Hepatocyte (in vitro differentiated cells): ENCODE results near the gene C22orf39. TPM values are rescaled to one million over a fixed set of nuclear protein-coding genes. Genes with fewer than 3 reads are reported as not detected.

Experiments used
- DNase-seq: peaks from one replicate; pipeline ENCODE4 v3.0.0-alpha.2; 2016; ENCODE audit warnings: low spot score
- H2AFZ ChIP-seq: fragments of 200-600 bp; sonication (generic); 2 replicates; pipeline ENCODE4 v1.6.0; 2016; ENCODE audit warnings: antibody characterized with exemption, mild to moderate bottlenecking
- H3K27ac ChIP-seq: fragments of 200-600 bp; sonication (generic); 2 replicates; pipeline ENCODE4 v1.5.1; 2016; ENCODE audit warnings: mild to moderate bottlenecking
- H3K27me3 ChIP-seq: fragments of 200-600 bp; sonication (generic); 2 replicates; pipeline ENCODE4 v1.6.1; 2016
- H3K36me3 ChIP-seq: fragments of 200-600 bp; sonication (generic); replicated peaks from 2 replicates; pipeline ENCODE4 v1.5.1; 2016; ENCODE audit warnings: low read depth; ENCODE audit not compliant: insufficient read depth
- H3K4me1 ChIP-seq: fragments of 200-600 bp; sonication (generic); 2 replicates; pipeline ENCODE4 v1.5.1; 2016; ENCODE audit warnings: mild to moderate bottlenecking, moderate library complexity; ENCODE audit not compliant: insufficient read depth
- H3K4me2 ChIP-seq: fragments of 200-600 bp; sonication (generic); 2 replicates; pipeline ENCODE4 v1.6.0; 2016
- H3K4me3 ChIP-seq: fragments of 200-600 bp; sonication (generic); 2 replicates; pipeline ENCODE4 v1.5.1; 2016; ENCODE audit warnings: mild to moderate bottlenecking
- H3K79me2 ChIP-seq: fragments of 200-600 bp; sonication (generic); 2 replicates; pipeline ENCODE4 v1.6.0; 2017; ENCODE audit warnings: mild to moderate bottlenecking
- H3K9me2 ChIP-seq: fragments of 200-600 bp; sonication (generic); replicated peaks from 2 replicates; pipeline ENCODE4 v1.6.0; 2017; ENCODE audit warnings: mild to moderate bottlenecking; ENCODE audit not compliant: insufficient read depth
- H3K9me3 ChIP-seq: fragments of 200-600 bp; sonication (generic); 2 replicates; pipeline ENCODE4 v1.5.1; 2016; ENCODE audit warnings: low read depth, mild to moderate bottlenecking
- H4K20me1 ChIP-seq: fragments of 200-600 bp; sonication (generic); 2 replicates; pipeline ENCODE4 v1.6.0; 2016; ENCODE audit warnings: mild to moderate bottlenecking; ENCODE audit not compliant: insufficient read depth, poor library complexity, severe bottlenecking
- EZH2 ChIP-seq: fragments of 200-600 bp; sonication (generic); IDR thresholded peaks from 2 replicates; pipeline ENCODE4 v1.6.1; 2016; ENCODE audit warnings: antibody characterized with exemption, mild to moderate bottlenecking, borderline replicate concordance
- EZH2phosphoT487 ChIP-seq: fragments of 200-600 bp; sonication (generic); IDR thresholded peaks from one replicate; pipeline ENCODE4 v1.6.1; 2018; ENCODE audit warnings: antibody characterized with exemption, mild to moderate bottlenecking, low read depth, moderate library complexity; ENCODE audit not compliant: unreplicated experiment, severe bottlenecking
- WGBS: methylation state at CpG from one replicate; pipeline ENCODE4 v1.1.6; 2016; ENCODE audit warnings: low lambda C conversion rate; ENCODE audit errors: missing lambda C conversion rate; 5-methylcytosine and 5-hydroxymethylcytosine counted together
- polyA plus RNA-seq: library from polyadenylated mRNA; unstranded; fragments of >200 nt; fragmentation: Nextera tagmentation; extraction: Ambion mirVana; gene quantifications from 2 replicates; pipeline ENCODE4 v1.2.1, GENCODE V29; 2016
- total RNA-seq: library from RNA; depleted of rRNA; stranded (reverse); fragments of >200 nt; gene quantifications from 2 replicates; pipeline ENCODE4 v1.2.3, GENCODE V29; 2014
- TF ChIP-seq, protein P1 (sequence below): fragments of 200-600 bp; sonication (generic); IDR thresholded peaks from 2 replicates; pipeline ENCODE4 v1.5.1; 2016; ENCODE audit warnings: antibody characterized with exemption, mild to moderate bottlenecking; ENCODE audit not compliant: poor library complexity

Gene C22orf39
- total and polyA plus RNA-seq, 2 experiments from 2014 or later: 29.5 to 32.4 TPM

DNA sequence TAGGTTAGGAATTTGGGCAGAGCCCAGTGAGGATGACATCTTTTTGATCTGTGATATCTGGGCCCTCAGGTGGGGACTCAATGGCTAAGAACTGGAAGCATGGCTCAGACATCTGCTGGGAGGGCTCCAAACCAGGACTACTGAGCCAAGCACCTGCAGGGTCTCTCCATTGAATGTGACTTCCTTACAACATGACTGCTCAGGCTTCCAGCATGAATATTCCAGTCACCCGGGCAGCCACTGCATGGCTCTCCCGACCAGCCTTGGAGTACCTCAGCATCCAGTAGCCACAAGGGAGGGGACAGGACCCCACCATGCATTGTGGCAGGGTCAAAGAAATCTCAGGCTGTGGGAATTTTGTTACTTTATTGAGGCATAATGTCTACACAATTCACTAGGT lies 40.8 kb upstream of the C22orf39 start:
- no peak overlapping the region for H3K4me3 ChIP-seq
- H3K27ac ChIP-seq: no peak overlapping the region
- no peak overlapping the region for H3K4me2 ChIP-seq
- no peaks in the 10 kb centered on the region for H3K9me2 ChIP-seq
- no peaks in the 10 kb centered on the region for H3K27me3 ChIP-seq
- TF ChIP-seq EZH2 (no peak), EZH2phosphoT487 (no peak)
- TF ChIP-seq, protein P1, sequence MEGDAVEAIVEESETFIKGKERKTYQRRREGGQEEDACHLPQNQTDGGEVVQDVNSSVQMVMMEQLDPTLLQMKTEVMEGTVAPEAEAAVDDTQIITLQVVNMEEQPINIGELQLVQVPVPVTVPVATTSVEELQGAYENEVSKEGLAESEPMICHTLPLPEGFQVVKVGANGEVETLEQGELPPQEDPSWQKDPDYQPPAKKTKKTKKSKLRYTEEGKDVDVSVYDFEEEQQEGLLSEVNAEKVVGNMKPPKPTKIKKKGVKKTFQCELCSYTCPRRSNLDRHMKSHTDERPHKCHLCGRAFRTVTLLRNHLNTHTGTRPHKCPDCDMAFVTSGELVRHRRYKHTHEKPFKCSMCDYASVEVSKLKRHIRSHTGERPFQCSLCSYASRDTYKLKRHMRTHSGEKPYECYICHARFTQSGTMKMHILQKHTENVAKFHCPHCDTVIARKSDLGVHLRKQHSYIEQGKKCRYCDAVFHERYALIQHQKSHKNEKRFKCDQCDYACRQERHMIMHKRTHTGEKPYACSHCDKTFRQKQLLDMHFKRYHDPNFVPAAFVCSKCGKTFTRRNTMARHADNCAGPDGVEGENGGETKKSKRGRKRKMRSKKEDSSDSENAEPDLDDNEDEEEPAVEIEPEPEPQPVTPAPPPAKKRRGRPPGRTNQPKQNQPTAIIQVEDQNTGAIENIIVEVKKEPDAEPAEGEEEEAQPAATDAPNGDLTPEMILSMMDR: no peak
- no peaks in the 10 kb centered on the region for H3K4me1 ChIP-seq
- H4K20me1 ChIP-seq: no peaks in the 10 kb centered on the region
- DNase-seq: no peak
- H3K79me2 ChIP-seq: no peaks in the 10 kb centered on the region
- no peak overlapping the region for H2AFZ ChIP-seq
- no peaks in the 10 kb centered on the region for H3K36me3 ChIP-seq
- WGBS: 95% methylated on average over 2 of the region's 2 CpGs
- H3K9me3 ChIP-seq: no peaks in the 10 kb centered on the region

DNA sequence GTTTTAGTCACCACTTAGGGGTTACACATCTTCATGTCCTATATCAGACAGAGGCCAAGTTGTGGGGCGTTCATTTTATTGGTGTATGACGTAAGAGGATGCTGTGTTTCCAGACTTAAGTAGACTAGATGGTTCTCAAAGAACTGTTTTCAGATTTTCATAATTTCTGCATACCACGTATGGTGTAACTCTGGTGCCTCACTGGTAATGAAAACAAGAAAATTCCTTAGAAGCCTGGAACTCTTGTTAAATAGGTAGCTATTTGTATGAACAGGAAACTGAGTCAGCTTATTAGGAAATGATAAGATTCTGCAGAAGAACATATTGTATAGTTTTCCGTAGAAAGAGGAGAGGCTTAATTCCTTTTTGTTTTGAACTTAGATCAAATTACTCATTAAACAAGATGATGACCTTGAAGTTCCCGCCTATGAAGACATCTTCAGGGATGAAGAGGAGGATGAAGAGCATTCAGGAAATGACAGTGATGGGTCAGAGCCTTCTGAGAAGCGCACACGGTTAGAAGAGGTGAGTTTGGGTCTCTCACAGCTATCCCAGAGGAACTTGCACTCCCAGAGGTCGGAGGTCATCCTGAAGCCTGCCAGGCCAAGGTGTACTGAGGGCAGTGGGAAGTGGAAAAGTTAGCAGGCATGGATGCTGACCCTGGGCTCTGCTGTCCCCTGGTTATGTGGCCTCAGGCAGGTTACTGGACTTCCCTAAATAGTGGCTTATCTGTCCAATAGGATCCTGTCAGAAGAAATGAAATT lies 36.2 kb upstream of the C22orf39 start:
- TF ChIP-seq EZH2 (no peak), EZH2phosphoT487 (no peak)
- TF ChIP-seq, protein P1: no peak
- H3K36me3 ChIP-seq: no peaks in the 10 kb centered on the region
- H3K79me2 ChIP-seq: peaks cover 6% of the 10 kb centered on the region
- no peaks in the 10 kb centered on the region for H3K9me3 ChIP-seq
- no peaks in the 10 kb centered on the region for H3K9me2 ChIP-seq
- no peak overlapping the region for H3K27ac ChIP-seq
- no peak overlapping the region for H3K4me3 ChIP-seq
- H3K27me3 ChIP-seq: no peaks in the 10 kb centered on the region
- no peak overlapping the region for H3K4me2 ChIP-seq
- no peak overlapping the region for H2AFZ ChIP-seq
- H3K4me1 ChIP-seq: no peaks in the 10 kb centered on the region
- WGBS: 91% methylated on average over 8 of the region's 8 CpGs
- H4K20me1 ChIP-seq: no peaks in the 10 kb centered on the region
- DNase-seq: no peak

DNA sequence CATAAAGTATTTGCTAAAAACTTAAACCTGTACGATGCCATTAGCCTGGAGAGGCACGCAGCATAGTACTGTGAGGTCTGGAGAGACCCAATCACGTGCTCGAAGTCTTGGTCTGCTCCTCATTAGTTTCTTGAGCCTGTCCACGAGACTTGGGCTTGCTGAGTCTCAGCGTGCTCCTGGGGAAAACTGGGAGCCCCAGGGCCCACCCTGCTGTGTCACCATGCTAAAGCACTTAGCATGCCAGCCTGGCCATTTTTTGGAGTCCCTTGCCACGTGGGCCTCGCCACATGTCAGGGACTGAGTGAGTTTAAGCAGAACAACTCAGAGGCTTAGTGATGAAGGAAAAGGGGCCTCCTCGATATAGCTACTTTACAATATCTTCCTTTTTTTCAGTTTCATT lies 34.8 kb upstream of the C22orf39 start:
- no peaks in the 10 kb centered on the region for H3K9me3 ChIP-seq
- no peak overlapping the region for H3K4me2 ChIP-seq
- DNase-seq: no peak
- H3K36me3 ChIP-seq: no peaks in the 10 kb centered on the region
- H4K20me1 ChIP-seq: peaks cover 8% of the 10 kb centered on the region
- TF ChIP-seq, protein P1: no peak
- TF ChIP-seq EZH2: no peak
- TF ChIP-seq EZH2phosphoT487: no peak
- peaks cover 20% of the 10 kb centered on the region for H3K79me2 ChIP-seq
- H2AFZ ChIP-seq: no peak overlapping the region
- H3K27ac ChIP-seq: no peak overlapping the region
- 94% methylated on average over 9 of the region's 9 CpGs for WGBS
- H3K27me3 ChIP-seq: no peaks in the 10 kb centered on the region
- H3K9me2 ChIP-seq: no peaks in the 10 kb centered on the region
- H3K4me3 ChIP-seq: no peak overlapping the region
- H3K4me1 ChIP-seq: no peaks in the 10 kb centered on the region
